Mesenchymal stem cell (in vitro differentiated cells and primary cell): Measurements from ENCODE around the gene PLCE1.

Experiments
- DNase-seq: peaks from one replicate; pipeline ENCODE4 v3.0.0-alpha.2; 2013
- H2AFZ ChIP-seq: one replicate; pipeline ENCODE4 v1.6.1; 2013; ENCODE audit warnings: low read depth, mild to moderate bottlenecking, control low read depth, inconsistent platforms, low read length, moderate library complexity
- H2AK5ac ChIP-seq: 2 replicates; pipeline ENCODE4 v1.6.1; 2013; ENCODE audit warnings: low read length, moderate library complexity, mild to moderate bottlenecking, inconsistent platforms; ENCODE audit not compliant: severe bottlenecking
- H2BK120ac ChIP-seq: one replicate; pipeline ENCODE4 v1.6.1; 2013; ENCODE audit warnings: low read depth, mild to moderate bottlenecking, inconsistent platforms, low read length, moderate library complexity
- H2BK12ac ChIP-seq, 2 experiments: one replicate each; pipeline ENCODE4 v1.6.1; 2013; ENCODE audit warnings: inconsistent platforms in 2 of 2, low read length in 2 of 2, mild to moderate bottlenecking in 2 of 2, moderate library complexity in 2 of 2, control low read depth in 1 of 2
- H2BK15ac ChIP-seq: one replicate; pipeline ENCODE4 v1.6.1; 2013; ENCODE audit warnings: mild to moderate bottlenecking, low read depth, inconsistent platforms; ENCODE audit not compliant: poor library complexity, severe bottlenecking
- H2BK5ac ChIP-seq: 2 replicates; pipeline ENCODE4 v1.6.1; 2013; ENCODE audit warnings: low read depth, mild to moderate bottlenecking, low read length, control low read depth, inconsistent platforms; ENCODE audit not compliant: poor library complexity, severe bottlenecking
- H3K14ac ChIP-seq, 2 experiments: one replicate each; pipeline ENCODE4 v1.6.1; 2013; ENCODE audit warnings: inconsistent platforms in 2 of 2, low read length in 2 of 2, control low read depth in 1 of 2, mild to moderate bottlenecking in 1 of 2, moderate library complexity in 1 of 2
- H3K18ac ChIP-seq, 2 experiments: one replicate each; pipeline ENCODE4 v1.6.1; 2013; ENCODE audit warnings: inconsistent platforms in 2 of 2, low read length in 2 of 2, control low read depth in 1 of 2, low read depth in 1 of 2, mild to moderate bottlenecking in 1 of 2
- H3K23ac ChIP-seq, 2 experiments: one replicate each; pipeline ENCODE4 v1.6.1; 2013; ENCODE audit warnings: inconsistent platforms in 2 of 2, low read length in 2 of 2, mild to moderate bottlenecking in 2 of 2, moderate library complexity in 2 of 2, control low read depth in 1 of 2
- H3K27ac ChIP-seq: 2 replicates; pipeline ENCODE4 v1.5.1; 2013; ENCODE audit warnings: mild to moderate bottlenecking, moderate library complexity, low read length, control low read depth, inconsistent platforms; ENCODE audit not compliant: poor library complexity, severe bottlenecking
- H3K27me3 ChIP-seq, 2 experiments: 2 replicates each; pipeline versions ENCODE4 v1.6.1 to v1.7.0; 2013; ENCODE audit warnings: low read length in 2 of 2, mild to moderate bottlenecking in 2 of 2, moderate library complexity in 2 of 2, control low read depth in 1 of 2, inconsistent platforms in 1 of 2; ENCODE audit not compliant: control insufficient read depth in 1 of 2, insufficient read depth in 1 of 2
- H3K36me3 ChIP-seq, 2 experiments: 2 replicates each; pipeline versions ENCODE4 v1.6.1 to v1.7.0; 2013; ENCODE audit warnings: low read length in 2 of 2, control low read depth in 1 of 2, inconsistent platforms in 1 of 2, low read depth in 1 of 2, mild to moderate bottlenecking in 1 of 2; ENCODE audit not compliant: insufficient read depth in 2 of 2, control insufficient read depth in 1 of 2
- H3K4ac ChIP-seq, 2 experiments: one replicate each; pipeline ENCODE4 v1.6.1; 2013; ENCODE audit warnings: inconsistent platforms in 2 of 2, low read length in 2 of 2, mild to moderate bottlenecking in 2 of 2, moderate library complexity in 2 of 2, control low read depth in 1 of 2, low read depth in 1 of 2
- H3K4me1 ChIP-seq: 2 replicates; pipeline ENCODE4 v1.6.1; 2013; ENCODE audit warnings: low read depth, low read length, control low read depth; ENCODE audit not compliant: control insufficient read depth, insufficient read depth
- H3K4me2 ChIP-seq: 2 replicates; pipeline ENCODE4 v1.6.1; 2013; ENCODE audit warnings: low read length, mild to moderate bottlenecking, inconsistent platforms; ENCODE audit not compliant: poor library complexity, severe bottlenecking
- H3K4me3 ChIP-seq, 2 experiments: 2 replicates each; pipeline versions ENCODE4 v1.5.1 to v1.7.0; 2013; ENCODE audit warnings: low read length in 2 of 2, mild to moderate bottlenecking in 2 of 2, control low read depth in 1 of 2, low read depth in 1 of 2; ENCODE audit not compliant: insufficient read depth in 1 of 2
- H3K79me1 ChIP-seq: replicated peaks from 2 replicates; pipeline ENCODE4 v1.6.1; 2013; ENCODE audit warnings: mild to moderate bottlenecking, control low read depth, low read length, inconsistent platforms; ENCODE audit not compliant: poor library complexity, severe bottlenecking
- H3K9ac ChIP-seq: 2 replicates; pipeline ENCODE4 v1.7.0; 2013; ENCODE audit warnings: mild to moderate bottlenecking, low read length, moderate library complexity
- H3K9me3 ChIP-seq: 2 replicates; pipeline ENCODE4 v1.7.0; 2013; ENCODE audit warnings: mild to moderate bottlenecking, low read length; ENCODE audit not compliant: control insufficient read depth
- H4K8ac ChIP-seq: one replicate; pipeline ENCODE4 v1.6.1; 2013; ENCODE audit warnings: inconsistent platforms, mild to moderate bottlenecking, low read length, moderate library complexity
- H4K91ac ChIP-seq: one replicate; pipeline ENCODE4 v1.6.1; 2013; ENCODE audit warnings: mild to moderate bottlenecking, low read length, inconsistent platforms
- WGBS: methylation state at CpG from one replicate; pipeline ENCODE4 v1.1.7; 2013; ENCODE audit warnings: mixed read lengths; 5-methylcytosine and 5-hydroxymethylcytosine counted together

Gene PLCE1

GRCh38 chr10:93995598-93996271 is 2.0 kb downstream of the PLCE1 start:
- peaks cover 0 to 11% of the 10 kb centered on the region in 2 experiments for H3K27me3 ChIP-seq
- no peak overlapping the region for H3K4me2 ChIP-seq
- H3K14ac ChIP-seq, result no peak overlapping the region
- no peak overlapping the region for H2BK15ac ChIP-seq
- no peak overlapping the region for H2BK12ac ChIP-seq
- no peak for DNase-seq
- H3K18ac ChIP-seq, result no peak overlapping the region
- H2BK5ac ChIP-seq, result no peak overlapping the region
- peaks cover 8% of the 10 kb centered on the region for H3K79me1 ChIP-seq
- H2BK120ac ChIP-seq, result no peak overlapping the region
- H3K23ac ChIP-seq, result no peak overlapping the region
- H4K8ac ChIP-seq, result no peak overlapping the region
- no peak overlapping the region for H4K91ac ChIP-seq
- WGBS, result 89% methylated on average over 9 of the region's 10 CpGs
- no peak overlapping the region for H3K4ac ChIP-seq
- no peak overlapping the region for H3K27ac ChIP-seq
- peaks cover 0 to 3% of the 10 kb centered on the region in 2 experiments for H3K36me3 ChIP-seq
- H3K9ac ChIP-seq, result no peak overlapping the region
- no peak overlapping the region for H2AK5ac ChIP-seq
- peaks cover 17% of the 10 kb centered on the region for H3K4me1 ChIP-seq
- no peak overlapping the region for H2AFZ ChIP-seq
- no peak overlapping the region for H3K4me3 ChIP-seq
- H3K9me3 ChIP-seq, result no peaks in the 10 kb centered on the region

GRCh38 chr10:93996551-93996950 is 2.8 kb downstream of the PLCE1 start:
- Histone ChIP-seq H3K27ac (no peak overlapping the region), H3K36me3 (peaks cover 0 to 3% of the 10 kb centered on the region in 2 experiments), H4K91ac (no peak overlapping the region), H4K8ac (no peak overlapping the region), H3K79me1 (peaks cover 8% of the 10 kb centered on the region), H3K9me3 (no peaks in the 10 kb centered on the region), H3K9ac (no peak overlapping the region), H3K14ac (no peak overlapping the region), H2BK15ac (no peak overlapping the region), H3K27me3 (peaks cover 0 to 11% of the 10 kb centered on the region in 2 experiments), H2BK12ac (no peak overlapping the region), H2BK5ac (no peak overlapping the region), H3K18ac (no peak overlapping the region), H2AFZ (no peak overlapping the region), H3K4me1 (peaks cover 16% of the 10 kb centered on the region), H3K4me3 (no peak overlapping the region), H3K23ac (no peak overlapping the region), H3K4ac (no peak overlapping the region), H2BK120ac (no peak overlapping the region), H3K4me2 (no peak overlapping the region), H2AK5ac (no peak overlapping the region)
- DNase-seq, result no peak
- 100% methylated on average over 3 of the region's 3 CpGs for whole genome bisulfite sequencing

GRCh38 chr10:93997546-93997945 is 3.8 kb downstream of the PLCE1 start:
- H3K4me1 ChIP-seq, result peaks cover 14% of the 10 kb centered on the region
- no peak overlapping the region for H3K4me2 ChIP-seq
- H3K4ac ChIP-seq, result no peak overlapping the region
- H3K27ac ChIP-seq, result no peak overlapping the region
- no peak overlapping the region for H3K9ac ChIP-seq
- H3K14ac ChIP-seq, result no peak overlapping the region
- H4K91ac ChIP-seq, result no peak overlapping the region
- H2BK5ac ChIP-seq, result no peak overlapping the region
- H3K27me3 ChIP-seq, result peaks cover 0 to 11% of the 10 kb centered on the region in 2 experiments
- no peak overlapping the region for H2AK5ac ChIP-seq
- 97% methylated on average over 2 of the region's 2 CpGs for WGBS
- H2BK15ac ChIP-seq, result no peak overlapping the region
- no peak overlapping the region for H3K4me3 ChIP-seq
- no peak overlapping the region for H2BK12ac ChIP-seq
- H2BK120ac ChIP-seq, result no peak overlapping the region
- H3K36me3 ChIP-seq, result peaks cover 0 to 3% of the 10 kb centered on the region in 2 experiments
- H2AFZ ChIP-seq, result no peak overlapping the region
- no peak overlapping the region for H3K23ac ChIP-seq
- H4K8ac ChIP-seq, result no peak overlapping the region
- no peak for DNase-seq
- peaks cover 9% of the 10 kb centered on the region for H3K79me1 ChIP-seq
- H3K9me3 ChIP-seq, result no peaks in the 10 kb centered on the region
- no peak overlapping the region for H3K18ac ChIP-seq

- H2BK120ac ChIP-seq, result no peak overlapping the region
- H2AK5ac ChIP-seq, result no peak overlapping the region
- WGBS, result 54% methylated on average over 10 of the region's 11 CpGs
- no peak overlapping the region for H2BK12ac ChIP-seq
- peak; percentile 35 for DNase-seq
- no peak overlapping the region for H3K14ac ChIP-seq
- peaks cover 9% of the 10 kb centered on the region for H3K79me1 ChIP-seq
- H3K9me3 ChIP-seq, result no peaks in the 10 kb centered on the region
- H4K91ac ChIP-seq, result no peak overlapping the region
- no peak overlapping the region for H3K27ac ChIP-seq
- peaks cover 0 to 6% of the 10 kb centered on the region in 2 experiments for H3K27me3 ChIP-seq
- H3K4me3 ChIP-seq, result peak overlapping the region in 1 of 2 experiments; percentile 20
- H2BK5ac ChIP-seq, result no peak overlapping the region
- H2AFZ ChIP-seq, result no peak overlapping the region
- peaks cover 3% of the 10 kb centered on the region for H3K4me1 ChIP-seq
- H3K4me2 ChIP-seq, result no peak overlapping the region
- H3K4ac ChIP-seq, result no peak overlapping the region
- H2BK15ac ChIP-seq, result no peak overlapping the region
- no peak overlapping the region for H4K8ac ChIP-seq
- H3K36me3 ChIP-seq, result peaks cover 0 to 3% of the 10 kb centered on the region in 2 experiments
- peak overlapping the region; percentile 61 for H3K9ac ChIP-seq
- peak overlapping the region in 1 of 2 experiments; percentile 29 for H3K18ac ChIP-seq
- H3K23ac ChIP-seq, result no peak overlapping the region
Measured at GRCh38 chr10:93999401-93999851, 5.7 kb downstream of the PLCE1 start.
